ENCODE data around the gene PPM1E.

DNA sequence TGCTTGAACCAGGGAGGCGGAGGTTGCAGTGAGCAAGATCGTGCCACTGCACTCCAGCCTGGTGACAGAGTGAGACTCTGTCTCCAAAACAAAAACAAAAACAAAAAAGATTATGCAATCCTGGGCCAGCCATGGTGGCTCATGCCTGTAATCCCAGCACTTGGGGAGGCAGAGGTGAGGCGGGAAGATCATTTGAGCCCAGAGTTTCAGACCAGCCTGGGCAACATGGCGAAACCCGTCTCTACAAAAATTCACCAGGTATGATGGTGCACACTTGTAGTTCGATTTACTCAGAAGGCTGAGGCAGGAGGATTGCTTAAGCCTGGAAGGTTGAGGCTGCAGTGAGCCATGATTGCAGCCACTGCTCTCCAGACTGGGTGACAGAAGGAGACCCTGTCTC is 109.6 kb downstream of the PPM1E start:
- TF ChIP-seq, protein P1, sequence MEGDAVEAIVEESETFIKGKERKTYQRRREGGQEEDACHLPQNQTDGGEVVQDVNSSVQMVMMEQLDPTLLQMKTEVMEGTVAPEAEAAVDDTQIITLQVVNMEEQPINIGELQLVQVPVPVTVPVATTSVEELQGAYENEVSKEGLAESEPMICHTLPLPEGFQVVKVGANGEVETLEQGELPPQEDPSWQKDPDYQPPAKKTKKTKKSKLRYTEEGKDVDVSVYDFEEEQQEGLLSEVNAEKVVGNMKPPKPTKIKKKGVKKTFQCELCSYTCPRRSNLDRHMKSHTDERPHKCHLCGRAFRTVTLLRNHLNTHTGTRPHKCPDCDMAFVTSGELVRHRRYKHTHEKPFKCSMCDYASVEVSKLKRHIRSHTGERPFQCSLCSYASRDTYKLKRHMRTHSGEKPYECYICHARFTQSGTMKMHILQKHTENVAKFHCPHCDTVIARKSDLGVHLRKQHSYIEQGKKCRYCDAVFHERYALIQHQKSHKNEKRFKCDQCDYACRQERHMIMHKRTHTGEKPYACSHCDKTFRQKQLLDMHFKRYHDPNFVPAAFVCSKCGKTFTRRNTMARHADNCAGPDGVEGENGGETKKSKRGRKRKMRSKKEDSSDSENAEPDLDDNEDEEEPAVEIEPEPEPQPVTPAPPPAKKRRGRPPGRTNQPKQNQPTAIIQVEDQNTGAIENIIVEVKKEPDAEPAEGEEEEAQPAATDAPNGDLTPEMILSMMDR (IDR thresholded peaks at IDR 0.05), result no peak
- no peak for TF ChIP-seq POLR2A (IDR thresholded peaks at IDR 0.05)

Data from esophagus squamous epithelium (tissue), 4 donors.